ENCODE measurements around the gene PRR5L.

Gene PRR5L

GRCh38 chr11:36278531-36279282 is 17.4 kb upstream of the PRR5L start:
- DNase-seq (ENCODE audit: low read depth) = no peak
- TF ChIP-seq CTCF (IDR thresholded peaks at IDR 0.05; ENCODE audit: control insufficient read depth, extremely low read depth, insufficient read depth) = no peak
- no peak overlapping the region for H3K4me3 ChIP-seq (ENCODE audit: low read depth, low read length)

GRCh38 chr11:36280531-36280930 is 15.6 kb upstream of the PRR5L start:
- no peak overlapping the region for H3K4me3 ChIP-seq (ENCODE audit: low read depth, low read length)
- DNase-seq (ENCODE audit: low read depth) = no peak
- TF ChIP-seq CTCF (IDR thresholded peaks at IDR 0.05; ENCODE audit: control insufficient read depth, extremely low read depth, insufficient read depth) = no peak

- no peak overlapping the region for H3K4me3 ChIP-seq (ENCODE audit: low read depth, low read length)
- no peak for DNase-seq (ENCODE audit: low read depth)
- TF ChIP-seq CTCF (IDR thresholded peaks at IDR 0.05; ENCODE audit: control insufficient read depth, extremely low read depth, insufficient read depth) = no peak
These were observed 14.2 kb upstream of the PRR5L start for GRCh38 chr11:36281850-36282249.

GRCh38 chr11:36282926-36283325 is 13.2 kb upstream of the PRR5L start:
- no peak for DNase-seq (ENCODE audit: low read depth)
- TF ChIP-seq CTCF (IDR thresholded peaks at IDR 0.05; ENCODE audit: control insufficient read depth, extremely low read depth, insufficient read depth) = no peak
- no peak overlapping the region for H3K4me3 ChIP-seq (ENCODE audit: low read depth, low read length)

- H3K4me3 ChIP-seq (ENCODE audit: low read depth, low read length) = peak overlapping the region; percentile 88
- no peak for DNase-seq (ENCODE audit: low read depth)
- TF ChIP-seq CTCF (IDR thresholded peaks at IDR 0.05; ENCODE audit: control insufficient read depth, extremely low read depth, insufficient read depth) = no peak
These were observed 7.5 kb upstream of the PRR5L start for GRCh38 chr11:36288442-36289225.

GRCh38 chr11:36289226-36289852 is 6.7 kb upstream of the PRR5L start, which contains the start of gene COMMD9:
Gene COMMD9 (minus strand): TSS chr11:36289424. CDS start chr11:36289412, 12 bp downstream.
- DNase-seq (ENCODE audit: low read depth) = peak; percentile 80
- peak within 1 kb of the TSS; percentile 88 for H3K4me3 ChIP-seq (ENCODE audit: low read depth, low read length)
- no peak for TF ChIP-seq CTCF (IDR thresholded peaks at IDR 0.05; ENCODE audit: control insufficient read depth, extremely low read depth, insufficient read depth)
